WERI-Rb-1 (cell line): ENCODE results near the gene CLEC16A.

Experiments used
- DNase-seq: peaks from one replicate; pipeline ENCODE4 v3.0.0-alpha.2; 2020
- H3K27ac ChIP-seq: fragments of 250-450 bp; sonication (Bioruptor Pico); 2 replicates; pipeline ENCODE4 v1.5.1; 2020; ENCODE audit warnings: mild to moderate bottlenecking, moderate library complexity
- H3K27me3 ChIP-seq: fragments of 250-450 bp; sonication (Bioruptor Pico); 2 replicates; pipeline ENCODE4 v1.5.1; 2021; ENCODE audit warnings: mild to moderate bottlenecking, low read depth, moderate library complexity; ENCODE audit not compliant: insufficient read depth, severe bottlenecking
- H3K36me3 ChIP-seq: fragments of 250-450 bp; sonication (Bioruptor Pico); 2 replicates; pipeline ENCODE4 v1.5.1; 2020; ENCODE audit warnings: mild to moderate bottlenecking, moderate library complexity
- H3K4me3 ChIP-seq: 2 replicates; pipeline ENCODE4 v1.5.1; 2011; ENCODE audit warnings: low read depth, mild to moderate bottlenecking, control low read depth, low read length
- H3K9me3 ChIP-seq: fragments of 250-450 bp; sonication (Bioruptor Pico); 2 replicates; pipeline ENCODE4 v1.5.1; 2021; ENCODE audit warnings: mild to moderate bottlenecking, moderate library complexity; ENCODE audit not compliant: severe bottlenecking
- CTCF ChIP-seq: IDR thresholded peaks from 2 replicates; pipeline ENCODE4 v1.5.1; 2011; ENCODE audit warnings: low read depth, mild to moderate bottlenecking, control low read depth, inconsistent platforms, low read length

CLEC16A gene

DNA sequence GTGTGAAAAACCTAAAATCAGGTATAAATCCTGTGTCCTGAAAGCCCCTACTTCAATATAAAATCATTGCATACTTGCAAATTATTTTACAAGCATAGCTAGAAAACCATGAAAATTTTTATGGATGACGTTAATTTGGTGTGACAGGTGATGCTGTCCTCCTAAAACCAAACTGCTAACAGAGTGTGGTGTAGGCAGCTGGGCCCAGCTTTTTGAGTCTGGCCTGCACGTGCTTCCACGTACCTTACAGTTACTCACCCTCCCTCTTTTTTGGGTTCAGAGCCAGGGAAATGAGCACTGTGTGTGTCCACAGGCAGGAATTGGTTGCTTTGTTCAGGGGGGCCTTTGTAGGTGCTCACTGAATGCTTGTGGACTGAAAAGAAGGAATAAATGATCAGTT is 36.4 kb downstream of the CLEC16A start:
- no peaks in the 10 kb centered on the region for H3K27me3 ChIP-seq
- no peak overlapping the region for H3K27ac ChIP-seq
- no peak for DNase-seq
- no peak overlapping the region for H3K4me3 ChIP-seq
- H3K36me3 ChIP-seq: peaks cover 17% of the 10 kb centered on the region
- TF ChIP-seq CTCF: no peak
- no peaks in the 10 kb centered on the region for H3K9me3 ChIP-seq

DNA sequence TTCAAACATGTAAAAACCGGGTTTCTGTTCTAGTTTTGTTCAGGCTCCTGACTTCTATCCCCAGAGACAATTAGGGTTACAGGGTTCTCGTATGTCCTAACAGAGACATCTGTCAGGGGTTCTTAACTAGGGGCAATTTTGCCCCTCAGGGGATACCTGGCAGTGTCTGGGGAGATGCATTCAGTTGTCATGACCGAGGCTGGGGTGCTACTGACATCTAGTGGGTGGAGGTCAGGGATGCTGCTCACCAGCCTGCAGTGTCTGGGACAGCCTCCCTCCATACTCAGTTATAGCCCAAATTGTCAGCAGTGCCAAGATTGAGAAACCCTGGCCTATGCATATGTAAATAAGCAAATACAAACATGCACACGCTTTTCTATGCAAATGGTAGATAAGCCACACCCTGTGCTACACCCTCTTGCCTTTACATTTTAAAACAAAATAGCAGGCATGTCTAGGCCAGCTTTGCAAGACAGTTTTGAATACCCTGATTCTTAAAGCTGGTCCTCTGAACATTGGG is 37.4 kb downstream of the CLEC16A start:
- Histone ChIP-seq H3K36me3 (peaks cover 17% of the 10 kb centered on the region), H3K4me3 (no peak overlapping the region), H3K27ac (no peak overlapping the region; the same call in 1 of the 2 replicates), H3K27me3 (no peaks in the 10 kb centered on the region), H3K9me3 (no peaks in the 10 kb centered on the region)
- DNase-seq: peak; percentile 69
- peak; percentile 84 for TF ChIP-seq CTCF

GRCh38 chr16:10982465-10983150 is 38.2 kb downstream of the CLEC16A start:
- Histone ChIP-seq H3K9me3 (no peaks in the 10 kb centered on the region), H3K27me3 (no peaks in the 10 kb centered on the region), H3K27ac (peak overlapping the region; percentile 47), H3K4me3 (no peak overlapping the region), H3K36me3 (peaks cover 17% of the 10 kb centered on the region)
- DNase-seq: no peak
- TF ChIP-seq CTCF: no peak

DNA sequence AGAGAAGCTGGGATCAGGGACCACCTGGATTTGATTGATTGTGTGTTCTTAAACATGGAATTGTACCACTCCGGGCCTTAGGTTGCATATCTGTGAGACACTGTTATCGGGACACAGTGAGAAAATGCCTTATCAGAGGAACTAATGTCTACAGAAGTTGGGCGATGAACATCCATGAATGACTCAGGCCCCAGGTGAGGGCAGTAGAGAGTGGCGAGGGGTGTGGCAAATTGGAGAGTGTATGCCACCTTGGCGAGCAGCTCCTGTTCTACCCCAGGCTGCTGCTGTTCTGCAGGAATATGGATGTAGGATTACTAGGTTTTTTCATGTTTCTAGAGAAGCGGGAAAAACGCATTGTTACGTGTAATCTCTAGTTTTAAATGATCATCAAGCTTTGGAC is 38.8 kb downstream of the CLEC16A start:
- H3K9me3 ChIP-seq: no peaks in the 10 kb centered on the region
- TF ChIP-seq CTCF: peak; percentile 40; the same call in 1 of the 2 replicates
- H3K4me3 ChIP-seq: no peak overlapping the region
- no peaks in the 10 kb centered on the region for H3K27me3 ChIP-seq
- peak overlapping the region; percentile 47 for H3K27ac ChIP-seq
- peaks cover 13% of the 10 kb centered on the region for H3K36me3 ChIP-seq
- DNase-seq: peak; percentile 27

- Histone ChIP-seq H3K27ac (peak overlapping the region; percentile 62), H3K27me3 (no peaks in the 10 kb centered on the region), H3K4me3 (no peak overlapping the region), H3K9me3 (no peaks in the 10 kb centered on the region), H3K36me3 (peaks cover 6% of the 10 kb centered on the region; the same call in 1 of the 2 replicates)
- no peak for TF ChIP-seq CTCF
- no peak for DNase-seq
These were observed 40.1 kb downstream of the CLEC16A start for GRCh38 chr16:10984509-10984908.
